Smooth muscle cell (in vitro differentiated cells): ENCODE results near the gene HSPA9. TPM values are rescaled to one million over a fixed set of nuclear protein-coding genes. Genes with fewer than 3 reads are reported as not detected.

ENCODE experiments used
- DNase-seq: peaks from one replicate; lab custom pipeline; 2025; ENCODE audit not compliant: unreplicated experiment; lab: John Stamatoyannopoulos, UW
- H2AFZ ChIP-seq: fragments of 200-600 bp; sonication (generic); 2 replicates; pipeline ENCODE4 v1.6.0; 2016; ENCODE audit warnings: antibody characterized with exemption, low read depth, mild to moderate bottlenecking
- H3F3A ChIP-seq: fragments of 200-600 bp; sonication (generic); 2 replicates; pipeline ENCODE4 v1.6.0; 2017; ENCODE audit warnings: antibody characterized with exemption, low read depth
- H3K27ac ChIP-seq: fragments of 200-600 bp; sonication (generic); 2 replicates; pipeline ENCODE4 v1.5.1; 2016; ENCODE audit warnings: low read depth, mild to moderate bottlenecking
- H3K27me3 ChIP-seq: fragments of 200-600 bp; sonication (generic); 2 replicates; pipeline ENCODE4 v1.6.1; 2016; ENCODE audit warnings: low read depth, mild to moderate bottlenecking
- H3K36me3 ChIP-seq: fragments of 200-600 bp; sonication (generic); 2 replicates; pipeline ENCODE4 v1.5.1; 2016; ENCODE audit warnings: low read depth
- H3K4me1 ChIP-seq: fragments of 200-600 bp; sonication (generic); 2 replicates; pipeline ENCODE4 v1.5.1; 2016; ENCODE audit warnings: low read depth
- H3K4me2 ChIP-seq: fragments of 200-600 bp; sonication (generic); 2 replicates; pipeline ENCODE4 v1.6.0; 2016; ENCODE audit warnings: mild to moderate bottlenecking
- H3K4me3 ChIP-seq: fragments of 200-600 bp; sonication (generic); 2 replicates; pipeline ENCODE4 v1.5.1; 2016; ENCODE audit warnings: mild to moderate bottlenecking
- H3K79me2 ChIP-seq: fragments of 200-600 bp; sonication (generic); 2 replicates; pipeline ENCODE4 v1.6.0; 2016; ENCODE audit warnings: low read depth, mild to moderate bottlenecking
- H3K9ac ChIP-seq: fragments of 200-600 bp; sonication (generic); 2 replicates; pipeline ENCODE4 v1.6.0; 2016; ENCODE audit warnings: low read depth
- H3K9me3 ChIP-seq: fragments of 200-600 bp; sonication (generic); replicated peaks from 2 replicates; pipeline ENCODE4 v1.5.1; 2016; ENCODE audit warnings: low read depth
- H4K20me1 ChIP-seq: fragments of 200-600 bp; sonication (generic); 2 replicates; pipeline ENCODE4 v1.6.0; 2016; ENCODE audit warnings: low read depth
- WGBS: methylation state at CpG from one replicate; pipeline ENCODE4 v1.1.7; 2016; ENCODE audit warnings: low lambda C conversion rate; 5-methylcytosine and 5-hydroxymethylcytosine counted together
- polyA plus RNA-seq: library from polyadenylated mRNA; unstranded; fragments of >200 nt; fragmentation: Nextera tagmentation; extraction: Ambion mirVana; gene quantifications from 2 replicates; pipeline ENCODE4 v1.2.1, GENCODE V29; 2016
- total RNA-seq: library from RNA; depleted of rRNA; stranded (reverse); fragments of >200 nt; gene quantifications from 2 replicates; pipeline ENCODE4 v1.2.3, GENCODE V29; 2014
- TF ChIP-seq, protein P1 (sequence below): fragments of 200-600 bp; sonication (generic); IDR thresholded peaks from 2 replicates; pipeline ENCODE4 v1.5.1; 2017; ENCODE audit warnings: borderline replicate concordance, mild to moderate bottlenecking, antibody characterized with exemption; ENCODE audit not compliant: insufficient read depth, poor library complexity, severe bottlenecking

The HSPA9 gene
- total and polyA plus RNA-seq, 2 experiments from 2014 or later = 136 to 263 TPM

DNA sequence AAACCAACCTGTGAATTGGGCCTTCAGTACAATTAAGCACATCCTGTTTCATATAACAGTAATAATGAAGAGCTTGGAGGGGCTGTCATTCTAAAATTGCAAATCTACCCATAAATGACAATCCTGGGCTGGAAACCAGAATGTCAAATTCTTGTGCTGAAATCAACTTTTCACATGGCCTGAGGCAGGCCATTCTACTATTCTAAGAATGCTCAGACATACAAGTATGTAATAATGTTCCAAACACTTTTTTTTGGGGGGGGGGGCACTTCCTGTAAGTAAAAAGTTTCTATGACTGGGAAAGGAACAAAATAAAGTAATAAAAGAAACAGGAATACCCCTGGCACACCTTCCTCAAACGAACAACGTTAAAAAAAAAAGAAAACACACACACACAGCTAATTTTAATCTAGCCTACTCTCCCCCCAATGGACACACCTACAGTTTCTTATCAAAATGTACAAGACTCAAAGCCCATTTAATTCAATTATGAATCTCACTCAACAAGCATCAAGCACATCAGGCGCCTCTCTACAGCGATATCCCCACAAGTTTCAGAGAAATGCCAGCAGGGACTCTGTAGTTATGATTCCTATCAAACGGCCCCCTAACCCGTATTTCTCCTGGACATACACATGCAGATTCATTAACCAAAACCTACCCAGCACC lies 33.6 kb downstream of the HSPA9 start:
- TF ChIP-seq, protein P1, sequence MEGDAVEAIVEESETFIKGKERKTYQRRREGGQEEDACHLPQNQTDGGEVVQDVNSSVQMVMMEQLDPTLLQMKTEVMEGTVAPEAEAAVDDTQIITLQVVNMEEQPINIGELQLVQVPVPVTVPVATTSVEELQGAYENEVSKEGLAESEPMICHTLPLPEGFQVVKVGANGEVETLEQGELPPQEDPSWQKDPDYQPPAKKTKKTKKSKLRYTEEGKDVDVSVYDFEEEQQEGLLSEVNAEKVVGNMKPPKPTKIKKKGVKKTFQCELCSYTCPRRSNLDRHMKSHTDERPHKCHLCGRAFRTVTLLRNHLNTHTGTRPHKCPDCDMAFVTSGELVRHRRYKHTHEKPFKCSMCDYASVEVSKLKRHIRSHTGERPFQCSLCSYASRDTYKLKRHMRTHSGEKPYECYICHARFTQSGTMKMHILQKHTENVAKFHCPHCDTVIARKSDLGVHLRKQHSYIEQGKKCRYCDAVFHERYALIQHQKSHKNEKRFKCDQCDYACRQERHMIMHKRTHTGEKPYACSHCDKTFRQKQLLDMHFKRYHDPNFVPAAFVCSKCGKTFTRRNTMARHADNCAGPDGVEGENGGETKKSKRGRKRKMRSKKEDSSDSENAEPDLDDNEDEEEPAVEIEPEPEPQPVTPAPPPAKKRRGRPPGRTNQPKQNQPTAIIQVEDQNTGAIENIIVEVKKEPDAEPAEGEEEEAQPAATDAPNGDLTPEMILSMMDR = no peak
- Histone ChIP-seq H3K79me2 (peaks cover 93% of the 10 kb centered on the region), H3K9me3 (no peaks in the 10 kb centered on the region), H3K36me3 (no peaks in the 10 kb centered on the region), H3K4me1 (peaks cover 28% of the 10 kb centered on the region), H3F3A (peaks cover 5% of the 10 kb centered on the region), H3K27ac (peak overlapping the region; percentile 98), H3K4me3 (peak overlapping the region; percentile 90), H3K4me2 (peak overlapping the region; percentile 91), H3K9ac (peak overlapping the region; percentile 99), H2AFZ (no peak overlapping the region), H3K27me3 (no peaks in the 10 kb centered on the region), H4K20me1 (peaks cover 56% of the 10 kb centered on the region)
- 32% methylated on average over 6 of the region's 6 CpGs for WGBS
- no peak for DNase-seq

DNA sequence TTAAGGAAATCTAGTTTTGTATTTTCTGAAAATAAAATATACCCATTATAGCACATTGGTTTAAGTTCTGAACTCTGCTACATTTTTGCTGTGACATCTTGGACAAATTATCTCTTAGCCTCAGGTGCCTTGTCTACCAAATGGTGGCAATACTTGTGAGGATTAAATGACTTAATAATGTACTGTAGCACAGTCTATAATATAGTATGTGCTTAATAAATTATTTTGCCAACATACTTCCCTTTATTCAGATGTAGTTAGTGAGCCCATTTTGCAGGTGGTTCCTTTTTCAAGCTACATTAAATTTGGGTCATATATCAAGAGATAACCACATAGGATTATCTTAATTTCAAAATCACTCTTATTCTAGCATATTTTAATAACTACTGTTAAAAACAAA lies 35.4 kb downstream of the HSPA9 start:
- Histone ChIP-seq H4K20me1 (peaks cover 75% of the 10 kb centered on the region), H3K79me2 (peaks cover 93% of the 10 kb centered on the region), H3F3A (peaks cover 5% of the 10 kb centered on the region), H3K27ac (peak overlapping the region; percentile 98), H2AFZ (no peak overlapping the region), H3K4me3 (no peak overlapping the region), H3K4me2 (peak overlapping the region; percentile 91), H3K36me3 (no peaks in the 10 kb centered on the region), H3K9ac (no peak overlapping the region), H3K9me3 (no peaks in the 10 kb centered on the region), H3K27me3 (no peaks in the 10 kb centered on the region), H3K4me1 (peaks cover 24% of the 10 kb centered on the region)
- no peak for DNase-seq
- TF ChIP-seq, protein P1 = no peak

DNA sequence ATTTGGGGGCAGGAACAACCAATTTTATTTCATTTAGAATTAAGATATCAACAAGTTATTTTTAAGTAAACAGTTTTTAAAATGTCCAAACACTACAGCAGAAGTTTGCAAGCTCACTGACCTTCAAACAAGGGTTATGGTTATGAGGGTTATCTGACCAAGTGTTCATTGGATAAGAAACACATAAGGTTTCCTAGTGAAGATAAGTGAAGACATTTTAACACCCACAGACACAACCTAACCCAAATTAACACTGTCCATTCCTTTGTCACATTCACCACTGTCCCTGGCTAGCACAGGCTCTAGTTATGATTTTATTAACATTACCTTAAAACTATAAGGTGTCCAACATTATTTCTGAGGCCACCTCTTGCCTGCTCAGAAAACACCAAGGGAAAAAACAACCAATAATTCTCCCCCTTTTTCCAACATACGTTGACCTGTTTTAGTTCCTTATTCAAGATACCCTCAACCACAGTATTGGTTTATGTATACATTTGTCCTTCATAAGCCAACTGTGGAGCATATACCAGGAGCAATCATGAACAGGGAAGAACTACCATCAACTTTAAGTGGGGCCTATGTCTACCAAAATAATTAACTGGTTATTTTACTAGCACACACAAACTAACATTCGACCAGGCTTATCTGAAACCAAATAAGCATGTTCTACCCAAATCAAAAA lies 36.1 kb downstream of the HSPA9 start:
- Histone ChIP-seq H3K36me3 (no peaks in the 10 kb centered on the region), H3K79me2 (peaks cover 93% of the 10 kb centered on the region), H3K27ac (no peak overlapping the region), H4K20me1 (peaks cover 82% of the 10 kb centered on the region), H3K9me3 (no peaks in the 10 kb centered on the region), H2AFZ (no peak overlapping the region), H3K9ac (no peak overlapping the region), H3K4me2 (no peak overlapping the region), H3K4me1 (peaks cover 17% of the 10 kb centered on the region), H3K27me3 (no peaks in the 10 kb centered on the region), H3K4me3 (no peak overlapping the region), H3F3A (peaks cover 5% of the 10 kb centered on the region)
- 89% methylated on average over 2 of the region's 2 CpGs for WGBS
- TF ChIP-seq, protein P1 = no peak
- no peak for DNase-seq
